Peyer's patch (tissue), 4 donors: ENCODE data around the gene KIAA0319L. TPM values are rescaled to one million over a fixed set of nuclear protein-coding genes. Genes with fewer than 3 reads are reported as not detected.

Source experiments
- DNase-seq, 3 donors: peaks; one replicate each; pipeline ENCODE4 v3.0.0-alpha.2; 2017 to 2019
- H3K27ac ChIP-seq, 4 donors: fragments of 200-600 bp; sonication (generic); one replicate each; pipeline ENCODE4 v1.5.1; 2016 to 2019
- H3K27me3 ChIP-seq, 2 donors: fragments of 200-600 bp; sonication (generic); one replicate each; pipeline ENCODE4 v1.5.1; 2019
- H3K36me3 ChIP-seq, 3 donors: fragments of 200-600 bp; sonication (generic); one replicate each; pipeline ENCODE4 v1.5.1; 2016 to 2019
- H3K4me1 ChIP-seq, 4 donors: fragments of 200-600 bp; sonication (generic); one replicate each; pipeline ENCODE4 v1.5.1; 2016 to 2019
- H3K4me3 ChIP-seq, 4 donors: fragments of 200-600 bp; sonication (generic); 1 replicate in 3 of 4; 2 replicates in 1 of 4; pipeline ENCODE4 v1.5.1; 2016 to 2019; ENCODE audit warnings: mild to moderate bottlenecking in 1 of 4
- H3K9me3 ChIP-seq, 4 donors: fragments of 200-600 bp; sonication (generic); one replicate each; pipeline ENCODE4 v1.5.1; 2016 to 2019; ENCODE audit warnings: mild to moderate bottlenecking in 1 of 4
- POLR2A ChIP-seq, 2 donors: fragments of 450-650 bp; IDR thresholded peaks; one replicate each; pipeline ENCODE4 v1.5.1; 2017; ENCODE audit warnings: antibody characterized with exemption in 2 of 2, mild to moderate bottlenecking in 2 of 2, moderate library complexity in 2 of 2
- total RNA-seq, 4 donors: library from RNA; depleted of rRNA; stranded (reverse); fragments of >200 nt; gene quantifications; one replicate each; pipeline ENCODE4 v1.1.0, GENCODE V29; 2016
- TF ChIP-seq, protein P1 (sequence below), 6 experiments: fragments of 450-650 bp in 4 of 6; fragments of 200-600 bp in 2 of 6; sonication (generic) in 1 of 6; IDR thresholded peaks; one replicate each; pipeline ENCODE4 v1.5.1; 2017 to 2019; ENCODE audit warnings: antibody characterized with exemption in 6 of 6, mild to moderate bottlenecking in 3 of 6, moderate library complexity in 1 of 6

KIAA0319L gene
- total RNA-seq, 4 donors from 2014 or later, result 88.3 to 143 (median 129) TPM

GRCh38 chr1:35452106-35452774 is 105.0 kb downstream of the KIAA0319L start:
- Histone ChIP-seq H3K4me3 (no peak overlapping the region), H3K27me3 (no peaks in the 10 kb centered on the region), H3K27ac (peak overlapping the region in 1 of 4 donors; percentile 40), H3K36me3 (peaks cover 0 to 61% (median 0%) of the 10 kb centered on the region in 3 donors), H3K9me3 (no peaks in the 10 kb centered on the region), H3K4me1 (peaks cover 0 to 20% (median 0%) of the 10 kb centered on the region in 4 donors)
- TF ChIP-seq, protein P1, sequence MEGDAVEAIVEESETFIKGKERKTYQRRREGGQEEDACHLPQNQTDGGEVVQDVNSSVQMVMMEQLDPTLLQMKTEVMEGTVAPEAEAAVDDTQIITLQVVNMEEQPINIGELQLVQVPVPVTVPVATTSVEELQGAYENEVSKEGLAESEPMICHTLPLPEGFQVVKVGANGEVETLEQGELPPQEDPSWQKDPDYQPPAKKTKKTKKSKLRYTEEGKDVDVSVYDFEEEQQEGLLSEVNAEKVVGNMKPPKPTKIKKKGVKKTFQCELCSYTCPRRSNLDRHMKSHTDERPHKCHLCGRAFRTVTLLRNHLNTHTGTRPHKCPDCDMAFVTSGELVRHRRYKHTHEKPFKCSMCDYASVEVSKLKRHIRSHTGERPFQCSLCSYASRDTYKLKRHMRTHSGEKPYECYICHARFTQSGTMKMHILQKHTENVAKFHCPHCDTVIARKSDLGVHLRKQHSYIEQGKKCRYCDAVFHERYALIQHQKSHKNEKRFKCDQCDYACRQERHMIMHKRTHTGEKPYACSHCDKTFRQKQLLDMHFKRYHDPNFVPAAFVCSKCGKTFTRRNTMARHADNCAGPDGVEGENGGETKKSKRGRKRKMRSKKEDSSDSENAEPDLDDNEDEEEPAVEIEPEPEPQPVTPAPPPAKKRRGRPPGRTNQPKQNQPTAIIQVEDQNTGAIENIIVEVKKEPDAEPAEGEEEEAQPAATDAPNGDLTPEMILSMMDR (IDR thresholded peaks at IDR 0.05), result peak in 1 of 6 experiments; percentile 10
- no peak for TF ChIP-seq POLR2A (IDR thresholded peaks at IDR 0.05)
- DNase-seq, result peak in 1 of 3 donors; percentile 52

DNA sequence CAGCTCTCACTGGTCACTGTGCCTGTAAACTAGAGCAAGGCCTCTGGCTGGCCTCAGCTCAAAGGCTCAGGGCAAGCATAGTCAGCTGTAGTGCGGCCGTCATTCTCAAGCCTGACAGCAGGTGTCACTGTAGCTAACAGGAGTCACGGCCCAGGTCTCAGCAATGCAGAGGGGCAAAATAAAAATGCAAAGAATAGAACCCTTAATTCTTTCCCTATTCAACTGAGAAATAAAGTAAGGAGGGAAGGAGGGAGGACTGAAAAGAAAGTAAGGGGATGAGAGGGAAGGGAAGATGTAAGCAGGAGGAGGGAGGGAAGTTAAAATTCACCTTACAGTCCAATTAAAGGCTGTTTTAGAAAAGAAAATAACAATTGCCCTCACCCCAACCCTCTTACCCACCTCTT is 106.1 kb downstream of the KIAA0319L start:
- H3K27ac ChIP-seq, result no peak overlapping the region

DNA sequence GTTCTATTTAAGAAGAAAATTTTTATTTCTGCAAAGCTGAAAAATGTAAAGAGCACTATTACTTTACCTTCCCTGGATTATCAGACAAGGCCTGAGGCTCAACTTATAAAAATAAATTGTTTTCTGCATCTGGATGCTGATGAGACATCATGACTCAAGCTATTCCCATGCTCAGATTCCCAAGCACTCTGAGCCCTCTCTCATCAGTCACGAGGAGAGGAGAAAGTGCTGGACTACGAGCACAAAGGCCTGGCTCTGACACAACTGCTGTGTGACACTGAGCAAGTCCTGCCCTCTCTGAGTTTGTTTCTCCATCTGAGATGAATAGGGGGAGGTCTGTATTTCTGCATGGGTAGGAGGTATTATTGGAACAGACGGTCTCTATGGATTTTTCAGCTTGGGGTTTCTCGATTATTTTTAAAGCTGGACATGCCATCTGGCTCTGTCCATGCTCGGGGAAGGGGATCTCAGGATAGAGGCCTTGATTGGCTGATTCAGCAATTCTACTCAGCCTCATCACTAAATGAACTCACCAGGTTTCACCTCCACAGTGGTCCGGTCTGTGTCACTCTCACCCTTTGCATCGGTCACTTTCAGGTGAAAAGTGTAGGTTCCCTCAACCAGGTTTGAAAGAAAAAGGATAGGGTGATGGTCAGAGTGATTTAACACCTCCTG is 107.7 kb downstream of the KIAA0319L start:
- TF ChIP-seq, protein P1 (IDR thresholded peaks at IDR 0.05), result no peak
- no peak for DNase-seq
- Histone ChIP-seq H3K27me3 (no peaks in the 10 kb centered on the region), H3K36me3 (peaks cover 0 to 79% (median 0%) of the 10 kb centered on the region in 3 donors), H3K4me3 (no peak overlapping the region), H3K4me1 (peaks cover 0 to 20% (median 0%) of the 10 kb centered on the region in 4 donors), H3K9me3 (no peaks in the 10 kb centered on the region), H3K27ac (no peak overlapping the region)

More for the DNA sequence above, 106.1 kb downstream of the KIAA0319L start:
- DNase-seq, result peak; percentile 79 to 91 (median 80)
- Histone ChIP-seq H3K9me3 (no peaks in the 10 kb centered on the region), H3K4me1 (peaks cover 0 to 20% (median 0%) of the 10 kb centered on the region in 4 donors), H3K4me3 (no peak overlapping the region), H3K36me3 (peaks cover 0 to 66% (median 0%) of the 10 kb centered on the region in 3 donors), H3K27me3 (no peaks in the 10 kb centered on the region)
- TF ChIP-seq, protein P1 (IDR thresholded peaks at IDR 0.05), result peak; percentile 61 to 89 (median 84)
- TF ChIP-seq POLR2A (IDR thresholded peaks at IDR 0.05), result no peak

DNA sequence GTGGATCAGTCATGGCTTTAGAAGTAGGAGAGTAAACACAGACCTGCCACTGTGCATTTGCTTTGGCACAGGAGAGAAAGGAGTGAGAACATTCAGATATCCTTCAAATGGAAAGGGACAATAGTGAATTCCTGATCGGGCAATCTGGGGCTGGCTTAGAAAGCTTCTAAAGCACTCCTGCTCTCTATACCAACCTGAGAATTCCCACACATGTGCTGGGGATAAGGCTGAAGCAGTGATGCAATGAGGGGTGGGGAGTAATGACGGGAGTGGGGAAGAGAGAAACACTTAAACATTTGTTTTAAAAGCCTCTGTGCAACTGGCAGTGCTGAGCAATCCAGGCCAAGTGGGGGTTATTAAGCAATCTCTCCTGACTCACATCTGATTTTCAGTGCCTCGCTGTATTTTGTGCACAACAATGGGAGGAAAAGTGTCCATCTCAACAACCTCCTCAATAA is 108.8 kb downstream of the KIAA0319L start:
- H3K27me3 ChIP-seq, result no peaks in the 10 kb centered on the region
- H3K9me3 ChIP-seq, result no peaks in the 10 kb centered on the region
- H3K4me1 ChIP-seq, result peaks cover 0 to 20% (median 0%) of the 10 kb centered on the region in 4 donors
- no peak overlapping the region for H3K27ac ChIP-seq
- no peak overlapping the region for H3K4me3 ChIP-seq
- H3K36me3 ChIP-seq, result peaks cover 0 to 82% (median 0%) of the 10 kb centered on the region in 3 donors
- TF ChIP-seq, protein P1 (IDR thresholded peaks at IDR 0.05), result no peak
- TF ChIP-seq POLR2A (IDR thresholded peaks at IDR 0.05), result no peak
- DNase-seq, result no peak

- peaks cover 0 to 87% (median 0%) of the 10 kb centered on the region in 3 donors for H3K36me3 ChIP-seq
These were observed 109.9 kb downstream of the KIAA0319L start for GRCh38 chr1:35447278-35447677.

More at GRCh38 chr1:35447278-35447677, 109.9 kb downstream of the KIAA0319L start:
- no peak for DNase-seq
- no peaks in the 10 kb centered on the region for H3K27me3 ChIP-seq
- no peak for TF ChIP-seq POLR2A (IDR thresholded peaks at IDR 0.05)
- TF ChIP-seq, protein P1 (IDR thresholded peaks at IDR 0.05), result no peak
- peaks cover 0 to 12% (median 0%) of the 10 kb centered on the region in 4 donors for H3K4me1 ChIP-seq
- no peak overlapping the region for H3K4me3 ChIP-seq
- H3K27ac ChIP-seq, result no peak overlapping the region
- H3K9me3 ChIP-seq, result no peaks in the 10 kb centered on the region
